Effector memory CD8-positive, alpha-beta T cell (primary cell): Measurements from ENCODE around the gene INPP5E.

ENCODE experiments used
- ATAC-seq: fragments of 150-1000 bp; cut with Tn5 transposase; replicated peaks from 2 replicates; pipeline ENCODE4 v1.10.0; 2021; ENCODE audit warnings: mild to moderate bottlenecking, moderate library complexity
- DNase-seq, 3 experiments: peaks; one replicate each; pipeline ENCODE4 v3.0.0; 2021
- H3K27ac Mint-ChIP-seq, 2 donors: one replicate each; pipeline ENCODE4 v1.8.0; 2022; ENCODE audit warnings: mild to moderate bottlenecking in 2 of 2, mixed read lengths in 2 of 2, moderate library complexity in 2 of 2
- H3K27me3 Mint-ChIP-seq, 2 donors: one replicate each; pipeline ENCODE4 v1.8.0; 2022; ENCODE audit warnings: mixed read lengths in 2 of 2
- H3K36me3 Mint-ChIP-seq: one replicate; pipeline ENCODE4 v1.8.0; 2022; ENCODE audit warnings: mild to moderate bottlenecking, moderate library complexity, mixed read lengths; ENCODE audit not compliant: insufficient read depth
- H3K4me1 Mint-ChIP-seq, 2 donors: one replicate each; pipeline ENCODE4 v1.8.0; 2022; ENCODE audit warnings: low read depth in 2 of 2, mixed read lengths in 2 of 2
- H3K4me3 Mint-ChIP-seq, 2 donors: one replicate each; pipeline ENCODE4 v1.8.0; 2022; ENCODE audit warnings: mild to moderate bottlenecking in 2 of 2, mixed read lengths in 2 of 2, moderate library complexity in 2 of 2
- H3K9me3 Mint-ChIP-seq, 2 donors: one replicate each; pipeline ENCODE4 v1.8.0; 2022; ENCODE audit warnings: mixed read lengths in 2 of 2

The INPP5E gene

DNA sequence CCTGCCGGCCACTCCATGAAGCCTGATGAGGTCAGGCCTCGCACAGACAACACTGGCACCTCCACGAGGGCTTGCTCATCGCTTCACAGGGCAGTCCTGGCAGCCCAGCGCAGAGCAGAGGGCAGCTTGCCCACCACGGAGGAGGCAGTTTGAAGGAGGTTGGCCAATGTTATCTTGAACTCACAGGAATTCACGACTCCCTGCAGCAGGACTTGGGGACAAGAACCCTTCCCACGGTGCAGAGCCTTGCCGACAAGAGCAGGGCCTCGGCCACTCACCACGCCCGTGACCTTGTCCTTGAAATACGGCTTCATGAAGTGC is 44.7 kb downstream of the INPP5E start:
- Mint-ChIP-seq H3K4me3 (no peak overlapping the region), H3K36me3 (peaks cover 39% of the 10 kb centered on the region), H3K27me3 (no peaks in the 10 kb centered on the region), H3K4me1 (peaks cover 4 to 17% of the 10 kb centered on the region in 2 donors), H3K9me3 (no peaks in the 10 kb centered on the region), H3K27ac (no peak overlapping the region)
- DNase-seq, result no peak
- no peak for ATAC-seq

DNA sequence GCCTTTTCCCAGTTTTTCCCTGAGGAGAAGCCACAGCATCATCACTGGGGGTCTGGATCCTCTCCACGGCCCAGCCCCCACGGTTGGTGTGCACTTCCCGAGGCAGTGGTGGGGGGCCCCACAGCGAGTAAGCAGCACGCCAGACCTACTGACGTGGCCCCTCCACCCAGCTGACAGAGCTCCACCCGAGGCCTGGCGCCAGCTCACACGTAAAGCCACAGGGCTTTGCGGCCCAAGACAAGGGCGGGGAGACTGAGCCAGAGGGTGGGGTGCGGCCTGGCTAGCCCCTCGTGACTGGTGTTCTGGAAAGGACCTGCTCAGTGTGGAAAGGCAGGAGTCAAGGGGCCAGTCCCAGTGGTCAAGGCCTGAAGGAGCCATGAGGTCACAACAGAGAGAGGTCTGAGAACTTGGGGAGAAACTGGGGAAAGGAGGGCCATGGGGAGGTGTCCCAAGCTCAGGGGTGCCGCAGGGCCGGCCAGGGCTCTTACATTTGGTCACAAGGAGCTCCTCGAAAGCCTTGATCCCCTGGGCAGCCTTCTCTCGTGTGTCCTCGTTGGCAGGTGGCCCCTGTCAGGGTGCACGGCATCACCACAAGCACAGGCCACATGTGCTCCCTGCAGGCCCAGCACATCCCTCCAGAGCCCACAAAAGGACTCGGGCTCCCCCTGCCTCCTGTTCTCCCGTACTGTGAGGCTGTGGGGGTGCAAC is 45.2 kb downstream of the INPP5E start:
- DNase-seq, result no peak
- no peak for ATAC-seq
- no peaks in the 10 kb centered on the region for H3K9me3 Mint-ChIP-seq
- H3K4me3 Mint-ChIP-seq, result no peak overlapping the region
- H3K36me3 Mint-ChIP-seq, result peaks cover 43% of the 10 kb centered on the region
- peaks cover 9 to 19% of the 10 kb centered on the region in 2 donors for H3K4me1 Mint-ChIP-seq
- H3K27me3 Mint-ChIP-seq, result no peaks in the 10 kb centered on the region
- no peak overlapping the region for H3K27ac Mint-ChIP-seq

- DNase-seq (no peak), ATAC-seq (no peak)
- H3K36me3 Mint-ChIP-seq, result peaks cover 42% of the 10 kb centered on the region
- H3K4me1 Mint-ChIP-seq, result peaks cover 4 to 10% of the 10 kb centered on the region in 2 donors
- H3K27me3 Mint-ChIP-seq, result no peaks in the 10 kb centered on the region
- no peaks in the 10 kb centered on the region for H3K9me3 Mint-ChIP-seq
- no peak overlapping the region for H3K4me3 Mint-ChIP-seq
- no peak overlapping the region for H3K27ac Mint-ChIP-seq
These were observed 46.1 kb downstream of the INPP5E start for GRCh38 chr9:136393531-136393930.

DNA sequence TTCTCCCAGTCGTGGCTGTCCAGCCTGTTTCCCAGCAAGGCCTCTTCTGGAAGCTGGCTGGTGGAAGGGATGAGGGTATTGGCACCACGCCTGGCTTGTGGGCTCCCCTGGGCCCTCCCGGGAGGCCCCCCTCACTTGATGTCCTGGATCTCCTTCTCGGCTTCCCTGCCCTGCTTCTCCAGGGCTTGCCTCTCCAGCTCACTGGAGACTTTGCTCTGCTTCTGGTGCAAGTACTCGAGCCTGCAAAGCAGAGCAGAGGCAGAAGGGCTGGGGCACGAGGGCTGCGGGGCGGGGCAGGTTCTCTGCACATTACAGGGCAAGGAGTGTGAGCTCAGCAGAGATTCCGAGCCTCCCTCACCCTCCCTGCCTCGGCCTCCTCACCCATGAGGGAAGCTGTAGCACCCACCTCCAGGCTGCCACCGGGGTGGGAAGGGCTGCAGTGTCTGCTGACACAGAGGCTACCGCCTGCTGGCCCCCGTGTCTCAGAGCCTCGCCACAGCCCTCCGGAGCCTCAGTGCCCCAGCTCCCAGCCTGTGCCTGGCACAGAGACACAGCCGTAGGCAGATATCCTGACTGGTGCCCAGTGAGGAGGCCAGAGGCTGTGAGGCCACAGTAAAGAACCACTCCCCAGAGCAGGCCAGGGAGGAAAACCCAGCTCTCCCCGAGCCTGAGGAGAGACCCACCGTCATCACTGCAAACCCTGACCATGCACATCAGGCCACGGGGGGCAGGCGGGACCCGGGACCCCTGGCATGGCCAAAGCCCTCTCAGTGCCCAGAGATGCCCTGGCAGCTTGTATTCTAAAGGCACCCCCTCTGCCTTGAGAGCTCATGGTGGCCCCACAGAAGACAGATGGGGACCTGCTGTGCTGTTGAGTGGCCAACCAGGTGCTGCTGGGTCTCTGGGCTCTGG is 46.9 kb downstream of the INPP5E start:
- no peak overlapping the region for H3K27ac Mint-ChIP-seq
- DNase-seq, result no peak
- no peak for ATAC-seq
- no peak overlapping the region for H3K4me3 Mint-ChIP-seq
- H3K27me3 Mint-ChIP-seq, result no peaks in the 10 kb centered on the region
- H3K36me3 Mint-ChIP-seq, result peaks cover 43% of the 10 kb centered on the region
- H3K4me1 Mint-ChIP-seq, result peaks cover 4% of the 10 kb centered on the region in 2 donors
- no peaks in the 10 kb centered on the region for H3K9me3 Mint-ChIP-seq

GRCh38 chr9:136391737-136392537 is 47.7 kb downstream of the INPP5E start:
- Mint-ChIP-seq H3K4me3 (no peak overlapping the region), H3K27ac (no peak overlapping the region), H3K9me3 (no peaks in the 10 kb centered on the region), H3K4me1 (peaks cover 2 to 4% of the 10 kb centered on the region in 2 donors), H3K27me3 (no peaks in the 10 kb centered on the region), H3K36me3 (peaks cover 45% of the 10 kb centered on the region)
- ATAC-seq (no peak), DNase-seq (no peak)

GRCh38 chr9:136389396-136389795 is 50.2 kb downstream of the INPP5E start:
- Mint-ChIP-seq H3K4me3 (no peak overlapping the region), H3K4me1 (peaks cover 22 to 24% of the 10 kb centered on the region in 2 donors), H3K27ac (no peak overlapping the region), H3K36me3 (peaks cover 41% of the 10 kb centered on the region), H3K9me3 (no peaks in the 10 kb centered on the region), H3K27me3 (no peaks in the 10 kb centered on the region)
- no peak for DNase-seq
- no peak for ATAC-seq

GRCh38 chr9:136387217-136387616 is 52.4 kb downstream of the INPP5E start:
- Mint-ChIP-seq H3K36me3 (peaks cover 37% of the 10 kb centered on the region), H3K9me3 (no peaks in the 10 kb centered on the region), H3K4me3 (no peak overlapping the region), H3K27me3 (no peaks in the 10 kb centered on the region), H3K27ac (no peak overlapping the region), H3K4me1 (peaks cover 22 to 30% of the 10 kb centered on the region in 2 donors)
- DNase-seq (no peak), ATAC-seq (no peak)

DNA sequence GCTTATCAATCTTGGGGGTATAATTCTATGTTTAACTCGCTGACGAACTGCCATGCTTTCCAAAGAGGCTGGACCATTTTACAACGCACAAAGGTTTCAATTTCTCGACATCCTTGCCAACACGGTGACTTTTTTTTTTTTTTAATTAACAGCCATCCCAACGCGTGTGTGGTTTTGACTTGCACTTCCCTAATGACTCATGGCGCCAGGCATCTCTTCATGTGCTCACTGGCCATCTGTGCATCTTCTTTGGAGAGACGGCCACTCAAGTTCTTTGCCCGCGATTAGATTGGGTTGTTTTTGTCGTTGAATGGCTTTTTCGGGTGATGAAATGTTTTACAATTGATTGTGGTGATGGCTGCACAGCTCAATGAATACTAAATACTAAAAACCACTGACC is 53.6 kb downstream of the INPP5E start:
- H3K4me3 Mint-ChIP-seq, result peak overlapping the region; percentile 42 to 71
- ATAC-seq (peak; percentile 18), DNase-seq (no peak)
- peaks cover 38% of the 10 kb centered on the region for H3K36me3 Mint-ChIP-seq
- no peak overlapping the region for H3K27ac Mint-ChIP-seq
- peaks cover 22 to 30% of the 10 kb centered on the region in 2 donors for H3K4me1 Mint-ChIP-seq
- H3K9me3 Mint-ChIP-seq, result no peaks in the 10 kb centered on the region
- no peaks in the 10 kb centered on the region for H3K27me3 Mint-ChIP-seq

DNA sequence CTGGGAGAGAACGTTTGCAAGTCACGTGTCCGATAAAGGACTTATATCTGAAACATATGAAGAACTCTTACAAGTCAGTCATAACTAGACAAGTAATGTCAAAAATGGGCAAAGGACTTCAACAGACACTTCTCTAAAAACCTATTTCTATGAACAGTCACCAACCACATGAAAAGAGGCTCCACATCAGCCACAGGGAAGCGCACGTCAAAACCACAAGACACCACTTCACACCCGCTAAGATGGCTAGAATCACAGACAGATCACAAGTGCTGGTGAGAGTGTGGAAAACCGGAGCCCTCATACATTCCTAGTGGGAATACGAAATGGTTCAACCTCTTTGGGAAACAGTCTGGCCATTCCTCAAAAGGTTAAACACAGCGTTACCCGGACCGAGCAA is 54.6 kb downstream of the INPP5E start:
- peak; percentile 96 for ATAC-seq
- peak; percentile 18 to 42 (median 33) for DNase-seq
- peak overlapping the region in 1 of 2 donors; percentile 25 for H3K27ac Mint-ChIP-seq
- H3K27me3 Mint-ChIP-seq, result no peaks in the 10 kb centered on the region
- peak overlapping the region; percentile 51 to 71 for H3K4me3 Mint-ChIP-seq
- H3K9me3 Mint-ChIP-seq, result no peaks in the 10 kb centered on the region
- peaks cover 30% of the 10 kb centered on the region for H3K36me3 Mint-ChIP-seq
- H3K4me1 Mint-ChIP-seq, result peaks cover 22 to 30% of the 10 kb centered on the region in 2 donors

DNA sequence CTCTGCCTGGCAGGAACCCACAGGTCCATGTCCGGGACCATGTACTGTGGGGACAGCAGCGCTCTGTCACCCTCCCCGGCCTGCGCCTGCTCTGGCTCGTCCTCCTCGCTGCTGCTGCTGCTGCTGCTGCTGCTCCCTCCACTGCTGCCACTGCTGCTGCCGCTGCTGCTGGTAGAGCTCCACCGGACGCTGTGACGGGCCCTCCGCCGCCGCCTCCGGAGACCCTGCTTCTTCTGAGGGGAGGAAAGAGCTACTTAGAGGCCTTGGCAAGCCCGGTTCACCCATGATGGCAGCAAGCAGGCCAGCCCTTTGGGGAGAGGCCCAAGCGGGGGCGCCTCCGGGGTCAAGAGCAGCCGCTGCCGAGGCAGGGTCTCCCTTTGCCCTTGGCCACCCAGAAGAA is 56.2 kb downstream of the INPP5E start:
- no peaks in the 10 kb centered on the region for H3K27me3 Mint-ChIP-seq
- no peak for ATAC-seq
- no peaks in the 10 kb centered on the region for H3K9me3 Mint-ChIP-seq
- H3K4me1 Mint-ChIP-seq, result peaks cover 20 to 25% of the 10 kb centered on the region in 2 donors
- peaks cover 14% of the 10 kb centered on the region for H3K36me3 Mint-ChIP-seq
- no peak overlapping the region for H3K27ac Mint-ChIP-seq
- no peak for DNase-seq
- no peak overlapping the region for H3K4me3 Mint-ChIP-seq

DNA sequence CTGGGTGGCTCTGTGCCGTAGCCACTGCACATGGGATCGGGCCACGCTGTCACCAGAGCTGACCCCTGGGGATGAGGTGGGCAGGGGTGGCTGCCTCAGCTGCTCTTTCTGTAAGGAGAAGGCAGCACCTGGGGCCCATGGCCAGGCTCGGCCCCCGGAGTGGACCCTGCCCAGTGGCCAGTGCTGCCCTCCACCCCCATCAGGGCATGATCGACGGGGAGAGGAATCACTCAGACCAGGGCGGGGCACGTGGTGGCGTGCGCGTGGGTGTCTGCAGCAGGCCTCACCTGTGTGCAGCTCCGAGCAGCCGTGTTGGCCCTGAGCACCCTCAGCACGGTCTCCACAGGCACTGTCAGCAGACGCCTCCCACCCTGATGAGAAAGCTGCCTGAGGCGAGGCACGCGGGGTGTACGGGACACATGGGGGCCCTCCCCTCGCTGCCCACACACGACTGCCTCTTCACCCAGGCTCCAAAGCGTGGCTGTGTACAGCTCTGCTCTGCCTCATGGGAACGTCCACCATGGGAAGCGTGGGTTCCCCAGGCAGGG is 57.6 kb downstream of the INPP5E start:
- H3K27ac Mint-ChIP-seq, result no peak overlapping the region
- no peaks in the 10 kb centered on the region for H3K9me3 Mint-ChIP-seq
- H3K4me3 Mint-ChIP-seq, result no peak overlapping the region
- no peaks in the 10 kb centered on the region for H3K27me3 Mint-ChIP-seq
- DNase-seq, result no peak
- H3K4me1 Mint-ChIP-seq, result peaks cover 20 to 25% of the 10 kb centered on the region in 2 donors
- no peak for ATAC-seq
- peaks cover 6% of the 10 kb centered on the region for H3K36me3 Mint-ChIP-seq

DNA sequence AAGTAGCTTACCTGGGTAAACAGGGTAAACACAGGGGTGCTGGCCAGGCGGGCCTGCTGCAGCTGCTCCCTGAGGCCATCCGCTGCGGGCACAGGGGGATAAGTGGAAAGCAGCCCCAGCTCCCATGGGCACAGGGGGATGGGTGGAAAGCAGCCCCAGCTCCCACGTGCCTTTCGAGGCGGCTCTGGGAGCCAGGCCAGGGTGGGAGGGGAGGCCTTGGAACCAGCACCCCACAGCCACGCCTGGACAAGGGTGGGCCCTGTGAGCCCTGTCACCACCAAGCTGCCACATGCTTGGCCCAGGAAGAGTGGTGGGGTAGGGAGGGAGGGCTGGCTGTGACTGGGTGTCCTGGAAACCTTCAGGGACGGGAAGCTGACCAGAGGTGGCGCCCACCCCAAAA is 58.3 kb downstream of the INPP5E start:
- no peak for DNase-seq
- Mint-ChIP-seq H3K27me3 (no peaks in the 10 kb centered on the region), H3K27ac (no peak overlapping the region), H3K36me3 (peaks cover 6% of the 10 kb centered on the region), H3K4me3 (no peak overlapping the region), H3K9me3 (no peaks in the 10 kb centered on the region), H3K4me1 (peaks cover 18 to 25% of the 10 kb centered on the region in 2 donors)
- no peak for ATAC-seq

GRCh38 chr9:136380381-136380780 is 59.3 kb downstream of the INPP5E start:
- no peak for DNase-seq

More at GRCh38 chr9:136380381-136380780, 59.3 kb downstream of the INPP5E start:
- H3K9me3 Mint-ChIP-seq, result no peaks in the 10 kb centered on the region
- ATAC-seq, result no peak
- peaks cover 6% of the 10 kb centered on the region for H3K36me3 Mint-ChIP-seq
- no peak overlapping the region for H3K27ac Mint-ChIP-seq
- H3K4me3 Mint-ChIP-seq, result no peak overlapping the region
- no peaks in the 10 kb centered on the region for H3K27me3 Mint-ChIP-seq
- H3K4me1 Mint-ChIP-seq, result peaks cover 9 to 15% of the 10 kb centered on the region in 2 donors
